DMS79 (cell line): Measurements from ENCODE around the gene ATG7.
"Not testable (repeated sequence)": the region's sequence is repeated elsewhere in the genome, so short reads cannot be mapped to it uniquely, and the experiment has no call there.

ENCODE experiments used
- DNase-seq: peaks from one replicate; lab custom pipeline; 2025; lab: John Stamatoyannopoulos, UW

The ATG7 gene

GRCh38 chr3:11251807-11252176, 20.4 kb upstream of the ATG7 start:
- no peak for DNase-seq

- no peak for DNase-seq
Observed at GRCh38 chr3:11254876-11255275, 17.3 kb upstream of the ATG7 start.

- DNase-seq: not testable (repeated sequence)
Observed at GRCh38 chr3:11255537-11255936, 16.7 kb upstream of the ATG7 start.

GRCh38 chr3:11258958-11259357, 13.2 kb upstream of the ATG7 start:
- DNase-seq: no peak

- DNase-seq: no peak
Observed at GRCh38 chr3:11260460-11260859, 11.7 kb upstream of the ATG7 start.

- DNase-seq: no peak
Observed at GRCh38 chr3:11269007-11269406, 3.2 kb upstream of the ATG7 start.

GRCh38 chr3:11272906-11273574, 843 bp downstream of the ATG7 start:
- DNase-seq: no peak

- no peak for DNase-seq
Observed at GRCh38 chr3:11273891-11274291, 1.7 kb downstream of the ATG7 start.

GRCh38 chr3:11274566-11275142, 2.5 kb downstream of the ATG7 start:
- no peak for DNase-seq

- no peak for DNase-seq
Observed at GRCh38 chr3:11275926-11276325, 3.7 kb downstream of the ATG7 start.

GRCh38 chr3:11276901-11277300, 4.7 kb downstream of the ATG7 start:
- DNase-seq: no peak

GRCh38 chr3:11282250-11283138, 10.3 kb downstream of the ATG7 start:
- DNase-seq: no peak

GRCh38 chr3:11283139-11283475, 10.9 kb downstream of the ATG7 start:
- no peak for DNase-seq

GRCh38 chr3:11284011-11284410, 11.8 kb downstream of the ATG7 start:
- DNase-seq: no peak

GRCh38 chr3:11285471-11285870, 13.3 kb downstream of the ATG7 start:
- no peak for DNase-seq

- DNase-seq: no peak
Observed at GRCh38 chr3:11287404-11287803, 15.2 kb downstream of the ATG7 start.

GRCh38 chr3:11288021-11288491, 15.9 kb downstream of the ATG7 start:
- DNase-seq: no peak

- DNase-seq: no peak
Observed at GRCh38 chr3:11288786-11289637, 16.8 kb downstream of the ATG7 start.

- DNase-seq: no peak
Observed at GRCh38 chr3:11289864-11290263, 17.7 kb downstream of the ATG7 start.

GRCh38 chr3:11290743-11291680, 18.8 kb downstream of the ATG7 start:
- DNase-seq: no peak

- DNase-seq: no peak
Observed at GRCh38 chr3:11291808-11292207, 19.6 kb downstream of the ATG7 start.
